Cardiac muscle cell (in vitro differentiated cells and primary cell): ENCODE measurements around the gene MED19. TPM values are rescaled to one million over a fixed set of nuclear protein-coding genes. Genes with fewer than 3 reads are reported as not detected.
"Not testable (repeated sequence)": the region's sequence is repeated elsewhere in the genome, so short reads cannot be mapped to it uniquely, and the experiment has no call there.

ENCODE experiments used
- DNase-seq, 2 donors: peaks; one replicate each; pipeline versions ENCODE4 v3.0.0 to v3.0.0-alpha.2; 2010 to 2017; ENCODE audit warnings: low read depth in 1 of 2, low spot score in 1 of 2
- H3K27ac ChIP-seq: fragments of 200-600 bp; sonication (generic); 2 replicates; pipeline ENCODE4 v1.5.1; 2016
- H3K27me3 ChIP-seq: fragments of 200-600 bp; sonication (generic); 2 replicates; pipeline ENCODE4 v1.6.0; 2016; ENCODE audit warnings: control low read depth
- H3K36me3 ChIP-seq: fragments of 200-600 bp; sonication (generic); 2 replicates; pipeline ENCODE4 v1.5.1; 2016; ENCODE audit warnings: control low read depth
- H3K4me1 ChIP-seq: fragments of 200-600 bp; sonication (generic); 2 replicates; pipeline ENCODE4 v1.8.1; 2017; ENCODE audit warnings: low read depth, mild to moderate bottlenecking, mixed run types
- H3K4me3 ChIP-seq: fragments of 200-600 bp; sonication (generic); 2 replicates; pipeline ENCODE4 v1.5.1; 2016; ENCODE audit warnings: mild to moderate bottlenecking
- H3K9me3 ChIP-seq: fragments of 200-600 bp; sonication (generic); 2 replicates; pipeline ENCODE4 v1.5.1; 2017; ENCODE audit warnings: low read depth, mild to moderate bottlenecking, control low read depth
- CTCF ChIP-seq: IDR thresholded peaks from 2 replicates; pipeline ENCODE4 v1.5.1; 2012; ENCODE audit warnings: low read depth, mild to moderate bottlenecking, low read length
- polyA plus RNA-seq: library from polyadenylated mRNA; unstranded; fragments of >200 nt; fragmentation: Nextera tagmentation; extraction: Ambion mirVana; gene quantifications from 2 replicates; pipeline ENCODE4 v1.2.1, GENCODE V29; 2016
- total RNA-seq: library from RNA; depleted of rRNA; stranded (reverse); fragments of >200 nt; gene quantifications from 2 replicates; pipeline ENCODE4 v1.2.3, GENCODE V29; 2016

The MED19 gene
- total and polyA plus RNA-seq, 2 experiments from 2014 or later, result 20.2 to 37.0 TPM

GRCh38 chr11:57713835-57714234 lies 1.8 kb upstream of the MED19 start:
- no peak for DNase-seq
- no peaks in the 10 kb centered on the region for H3K9me3 ChIP-seq
- H3K27me3 ChIP-seq, result no peaks in the 10 kb centered on the region
- peak overlapping the region; percentile 68 for H3K4me3 ChIP-seq
- no peak overlapping the region for H3K27ac ChIP-seq
- no peak for TF ChIP-seq CTCF
- peaks cover 15% of the 10 kb centered on the region for H3K4me1 ChIP-seq
- no peaks in the 10 kb centered on the region for H3K36me3 ChIP-seq

GRCh38 chr11:57712256-57713150 lies 488 bp upstream of the MED19 start, which contains the start of gene TMX2:
Gene TMX2, plus strand, starts transcription at chr11:57712593. Its CDS starts 26 bp downstream, at chr11:57712619.
- Histone ChIP-seq H3K27me3 (no peaks in the 10 kb centered on the region), H3K4me3 (peak within 1 kb of the TSS; percentile 68)
- no peak for TF ChIP-seq CTCF

GRCh38 chr11:57709802-57710367 lies 2.1 kb downstream of the MED19 start:
- no peak for DNase-seq
- Histone ChIP-seq H3K9me3 (no peaks in the 10 kb centered on the region), H3K27ac (no peak overlapping the region), H3K36me3 (no peaks in the 10 kb centered on the region), H3K4me3 (no peak overlapping the region), H3K4me1 (peaks cover 15% of the 10 kb centered on the region), H3K27me3 (no peaks in the 10 kb centered on the region)
- no peak for TF ChIP-seq CTCF

More at GRCh38 chr11:57712256-57713150, 488 bp upstream of the MED19 start, which contains the start of gene TMX2:
- Histone ChIP-seq H3K4me1 (peaks cover 15% of the 10 kb centered on the region), H3K36me3 (no peaks in the 10 kb centered on the region), H3K9me3 (no peaks in the 10 kb centered on the region), H3K27ac (peak within 1 kb of the TSS; percentile 90)
- peak; percentile 97 to 99 for DNase-seq

GRCh38 chr11:57705432-57705831 lies 6.6 kb downstream of the MED19 start:
- H3K36me3 ChIP-seq, result peaks cover 19% of the 10 kb centered on the region
- H3K9me3 ChIP-seq, H3K27me3 ChIP-seq, H3K4me3 ChIP-seq, H3K4me1 ChIP-seq, DNase-seq: not testable (repeated sequence)
- H3K27ac ChIP-seq, result peak overlapping the region; percentile 17

- H3K9me3 ChIP-seq, result no peaks in the 10 kb centered on the region
- no peak for TF ChIP-seq CTCF
- DNase-seq, result no peak
- H3K4me1 ChIP-seq, result no peaks in the 10 kb centered on the region
- H3K27me3 ChIP-seq, result no peaks in the 10 kb centered on the region
- no peak overlapping the region for H3K27ac ChIP-seq
- no peak overlapping the region for H3K4me3 ChIP-seq
- H3K36me3 ChIP-seq, result peaks cover 21% of the 10 kb centered on the region
Measured at GRCh38 chr11:57704932-57705331, 7.1 kb downstream of the MED19 start.

- H3K27me3 ChIP-seq, result no peaks in the 10 kb centered on the region
- TF ChIP-seq CTCF, result no peak
- no peaks in the 10 kb centered on the region for H3K4me1 ChIP-seq
- H3K4me3 ChIP-seq, result no peak overlapping the region
- H3K9me3 ChIP-seq, result no peaks in the 10 kb centered on the region
- no peak for DNase-seq
- H3K36me3 ChIP-seq, result peaks cover 36% of the 10 kb centered on the region
- peak overlapping the region; percentile 34 for H3K27ac ChIP-seq
Measured at GRCh38 chr11:57703341-57703740, 8.7 kb downstream of the MED19 start.
